H1 (cell line): Measurements from ENCODE around the gene SRSF7. TPM values are rescaled to one million over a fixed set of nuclear protein-coding genes. Genes with fewer than 3 reads are reported as not detected.

Experiments
- CTCF ChIA-PET: fragments of 300-600 bp; sonication (Branson Sonifier 250); formaldehyde crosslinking; loops from one replicate; lab custom pipeline; 2021; ENCODE audit not compliant: partially characterized antibody; lab: Charles Lee
- POLR2A ChIA-PET: fragments of 300-600 bp; sonication (Branson Sonifier 250); formaldehyde crosslinking; loops from one replicate; lab custom pipeline; 2021; ENCODE audit warnings: inconsistent platforms; ENCODE audit not compliant: partially characterized antibody; lab: Charles Lee
- DNase-seq, 2 experiments: peaks; one replicate each; pipeline versions ENCODE4 v3.0.0 to v3.0.0-alpha.2; 2010 to 2022; ENCODE audit warnings: low spot score in 2 of 2, low read depth in 1 of 2, mixed read lengths in 1 of 2
- FAIRE-seq: peaks from 2 replicates; lab custom pipeline; 2011; peaks lifted over from hg19 to GRCh38; lab: Jason Lieb, UNC
- H2AFZ ChIP-seq: 2 replicates; pipeline ENCODE4 v1.8.1; 2012; ENCODE audit warnings: low read length, inconsistent platforms
- H2AK5ac ChIP-seq: 2 replicates; pipeline ENCODE4 v1.6.1; 2013; ENCODE audit warnings: low read depth, low read length
- H2BK120ac ChIP-seq: replicated peaks from 2 replicates; pipeline ENCODE3; 2013; ENCODE audit warnings: low read depth, low read length, inconsistent platforms
- H2BK12ac ChIP-seq: 2 replicates; pipeline ENCODE4 v1.6.1; 2013; ENCODE audit warnings: low read depth, low read length
- H2BK15ac ChIP-seq: 2 replicates; pipeline ENCODE4 v1.6.1; 2013; ENCODE audit warnings: low read length
- H2BK20ac ChIP-seq: 2 replicates; pipeline ENCODE4 v1.6.1; 2013; ENCODE audit warnings: low read length
- H2BK5ac ChIP-seq: 2 replicates; pipeline ENCODE4 v1.6.1; 2013; ENCODE audit warnings: low read depth, low read length
- H3K14ac ChIP-seq: 2 replicates; pipeline ENCODE4 v1.6.1; 2013; ENCODE audit warnings: inconsistent platforms; ENCODE audit not compliant: insufficient read length
- H3K18ac ChIP-seq: 2 replicates; pipeline ENCODE4 v1.6.1; 2013; ENCODE audit warnings: low read length; ENCODE audit errors: extremely low read depth
- H3K23ac ChIP-seq: 2 replicates; pipeline ENCODE4 v1.6.1; 2013; ENCODE audit warnings: inconsistent platforms; ENCODE audit not compliant: insufficient read length
- H3K23me2 ChIP-seq: 2 replicates; pipeline ENCODE4 v1.6.1; 2013; ENCODE audit warnings: low read depth, low read length
- H3K27ac ChIP-seq: 2 replicates; pipeline ENCODE4 v1.6.1; 2011; ENCODE audit warnings: low read depth, low read length, inconsistent platforms
- H3K27me3 ChIP-seq, 4 experiments: replicated peaks in 1 of 4; 1 replicate in 1 of 4; 2 replicates in 3 of 4; pipeline versions ENCODE4 v1.6.1 to v1.8.1; 2011 to 2013; ENCODE audit warnings: low read length in 3 of 4, mild to moderate bottlenecking in 3 of 4, inconsistent platforms in 2 of 4, mixed read lengths in 2 of 4, moderate library complexity in 1 of 4; ENCODE audit not compliant: control insufficient read depth in 3 of 4, insufficient read depth in 3 of 4; ENCODE audit errors: extremely low read depth in 1 of 4
- H3K36me3 ChIP-seq, 4 experiments: 2 replicates each; pipeline versions ENCODE4 v1.6.1 to v1.8.1; 2011 to 2013; ENCODE audit warnings: mild to moderate bottlenecking in 4 of 4, low read length in 3 of 4, moderate library complexity in 2 of 4, control low read depth in 1 of 4, inconsistent platforms in 1 of 4; ENCODE audit not compliant: insufficient read depth in 4 of 4, control insufficient read depth in 2 of 4
- H3K4ac ChIP-seq: replicated peaks from 2 replicates; pipeline ENCODE3; 2013; ENCODE audit warnings: low read length, low read depth, mixed read lengths, inconsistent platforms; ENCODE audit not compliant: insufficient read length
- H3K4me1 ChIP-seq, 4 experiments: replicated peaks in 1 of 4; 1 replicate in 1 of 4; 2 replicates in 3 of 4; pipeline versions ENCODE4 v1.6.1 to v1.8.1; 2011 to 2013; ENCODE audit warnings: low read length in 3 of 4, inconsistent platforms in 2 of 4, mixed read lengths in 1 of 4; ENCODE audit not compliant: insufficient read depth in 4 of 4, control insufficient read depth in 3 of 4
- H3K4me2 ChIP-seq, 2 experiments: 2 replicates each; pipeline versions ENCODE4 v1.6.1 to v1.8.1; 2011 to 2013; ENCODE audit warnings: low read depth in 2 of 2, low read length in 2 of 2, control low read depth in 1 of 2, inconsistent platforms in 1 of 2, mild to moderate bottlenecking in 1 of 2; ENCODE audit not compliant: insufficient read depth in 1 of 2
- H3K4me3 ChIP-seq, 4 experiments: fragments of 200-600, 300-600 bp in 1 of 4; sonication (generic), shearing (Covaris generic), sonication (Bioruptor Twin) in 1 of 4; 2 replicates each; pipeline versions ENCODE4 v1.5.1 to v1.8.1; 2011 to 2016; ENCODE audit warnings: low read length in 4 of 4, low read depth in 3 of 4, control low read depth in 2 of 4, inconsistent platforms in 2 of 4, mild to moderate bottlenecking in 2 of 4, mixed read lengths in 1 of 4, moderate library complexity in 1 of 4; ENCODE audit not compliant: insufficient read depth in 2 of 4; ENCODE audit errors: extremely low read depth in 1 of 4
- H3K56ac ChIP-seq: replicated peaks from 2 replicates; pipeline ENCODE3; 2013; ENCODE audit warnings: low read depth, mild to moderate bottlenecking, mixed read lengths, low read length, inconsistent platforms; ENCODE audit not compliant: insufficient read length
- H3K79me1 ChIP-seq: 2 replicates; pipeline ENCODE4 v1.6.1; 2013; ENCODE audit warnings: low read depth, low read length, control low read depth
- H3K79me2 ChIP-seq, 2 experiments: 2 replicates each; pipeline versions ENCODE4 v1.6.1 to v1.8.1; 2012 to 2013; ENCODE audit warnings: low read length in 2 of 2, mild to moderate bottlenecking in 2 of 2, inconsistent platforms in 1 of 2; ENCODE audit not compliant: insufficient read depth in 2 of 2, control insufficient read depth in 1 of 2
- H3K9ac ChIP-seq, 4 experiments: replicated peaks in 1 of 4; 1 replicate in 1 of 4; 2 replicates in 3 of 4; pipeline versions ENCODE4 v1.6.1 to v1.8.1; 2011 to 2013; ENCODE audit warnings: low read depth in 3 of 4, low read length in 3 of 4, control low read depth in 2 of 4, mild to moderate bottlenecking in 2 of 4, moderate library complexity in 2 of 4, inconsistent platforms in 1 of 4; ENCODE audit errors: extremely low read depth in 1 of 4
- H3K9me3 ChIP-seq, 2 experiments: 2 replicates each; pipeline versions ENCODE4 v1.6.1 to v1.8.1; 2012 to 2013; ENCODE audit warnings: mild to moderate bottlenecking in 2 of 2, moderate library complexity in 2 of 2, control low read depth in 1 of 2, inconsistent platforms in 1 of 2, low read depth in 1 of 2, low read length in 1 of 2, mixed read lengths in 1 of 2; ENCODE audit not compliant: insufficient read depth in 2 of 2
- H4K20me1 ChIP-seq, 2 experiments: replicated peaks in 1 of 2; 2 replicates each; pipeline versions ENCODE3 to v1.8.1; 2011 to 2013; ENCODE audit warnings: inconsistent platforms in 2 of 2, low read length in 2 of 2, mild to moderate bottlenecking in 1 of 2; ENCODE audit not compliant: insufficient read depth in 2 of 2, control insufficient read depth in 1 of 2
- H4K5ac ChIP-seq: 2 replicates; pipeline ENCODE4 v1.6.1; 2013; ENCODE audit warnings: low read length, low read depth, mixed read lengths, inconsistent platforms; ENCODE audit not compliant: insufficient read length
- H4K8ac ChIP-seq: 2 replicates; pipeline ENCODE4 v1.8.0; 2013; ENCODE audit warnings: mild to moderate bottlenecking, moderate library complexity, low read length, inconsistent platforms; ENCODE audit not compliant: insufficient read depth; ENCODE audit errors: extremely low read depth
- H4K91ac ChIP-seq: replicated peaks from 2 replicates; pipeline ENCODE3; 2013; ENCODE audit warnings: low read length, mixed read lengths, inconsistent platforms; ENCODE audit not compliant: insufficient read length
- CHD1 ChIP-seq: IDR thresholded peaks from 2 replicates; pipeline ENCODE4 v1.6.1; 2012; ENCODE audit warnings: low read depth, low read length, improper control_type of control experiment
- CHD2 ChIP-seq: IDR thresholded peaks from 2 replicates; pipeline ENCODE4 v1.6.1; 2012; ENCODE audit warnings: low read length, improper control_type of control experiment
- E2F6 ChIP-seq: IDR thresholded peaks from 2 replicates; pipeline ENCODE4 v1.6.1; 2012; ENCODE audit warnings: inconsistent platforms
- GABPA ChIP-seq: IDR thresholded peaks from 2 replicates; pipeline ENCODE4 v1.6.1; 2011; ENCODE audit warnings: mild to moderate bottlenecking, low read length, moderate library complexity, borderline replicate concordance; ENCODE audit not compliant: insufficient read depth
- JUND ChIP-seq: IDR thresholded peaks from 2 replicates; pipeline ENCODE4 v1.6.1; 2011; ENCODE audit warnings: mild to moderate bottlenecking, improper control_type of control experiment, low read length
- POLR2AphosphoS5 ChIP-seq: IDR thresholded peaks from 2 replicates; pipeline ENCODE4 v1.6.1; 2011; ENCODE audit warnings: low read depth, low read length
- RFX5 ChIP-seq: IDR thresholded peaks from 2 replicates; pipeline ENCODE4 v1.6.1; 2011; ENCODE audit warnings: low read depth, low read length, improper control_type of control experiment, borderline replicate concordance
- RNF2 ChIP-seq: fragments of 200-900, 300-1000 bp; sonication (generic); IDR thresholded peaks from 2 replicates; pipeline ENCODE4 v1.7.1; 2016; ENCODE audit warnings: borderline replicate concordance, low read depth, mild to moderate bottlenecking, antibody characterized with exemption, low read length; ENCODE audit not compliant: poor library complexity, severe bottlenecking; ENCODE audit errors: missing control alignments
- SP4 ChIP-seq: IDR thresholded peaks from 2 replicates; pipeline ENCODE4 v1.6.1; 2012; ENCODE audit warnings: low read length, inconsistent platforms
- WGBS, 2 experiments: shearing (Covaris generic) in 1 of 2; methylation state at CpG; one replicate each; pipeline versions ENCODE4 v1.1.6 to v1.1.7; 2013 to 2015; ENCODE audit warnings: low lambda C conversion rate in 2 of 2, mixed read lengths in 2 of 2, inconsistent platforms in 1 of 2, low coverage in 1 of 2, missing lambda C conversion rate in 1 of 2; ENCODE audit not compliant: insufficient replicate concordance in 2 of 2, insufficient coverage in 1 of 2, insufficient read length in 1 of 2; ENCODE audit errors: extremely low coverage in 1 of 2, missing lambda C conversion rate in 1 of 2; 5-methylcytosine and 5-hydroxymethylcytosine counted together
- polyA plus RNA-seq, 7 experiments: library from polyadenylated mRNA; depleted of rRNA in 3 of 7; stranded (reverse) in 5 of 7; unstranded in 2 of 7; fragments of >200 nt in 5 of 7; fragments of 200-250 nt in 2 of 7; gene quantifications; 1 replicate in 5 of 7; 2 replicates in 1 of 7; 4 replicates in 1 of 7; pipeline versions ENCODE4 v1.2.1 to v1.2.3, GENCODE V29; 2011 to 2013; ENCODE audit warnings: missing spikeins in 2 of 7, mixed read lengths in 2 of 7
- total RNA-seq: library from RNA; stranded (reverse); fragmentation: NEBNext Ultra II Directional; extraction: Animal tissue kit (Norgen Biotek cat#: 25700); gene quantifications from 2 replicates; pipeline ENCODE4 v1.2.1, GENCODE V29; 2021
- TF ChIP-seq, protein P1 (sequence below): IDR thresholded peaks from 2 replicates; pipeline ENCODE4 v1.6.1; 2011; ENCODE audit warnings: low read depth, mild to moderate bottlenecking, low read length; ENCODE audit not compliant: insufficient read depth

The SRSF7 gene
- total and polyA plus RNA-seq, 2 of the 8 experiments (the other 6 are each of a cell fraction or from before 2014, with no cell fraction given) = 370 to 415 TPM

- no peak overlapping the region for H3K14ac ChIP-seq
- DNase-seq (no peak), FAIRE-seq (no peak)
- H4K20me1 ChIP-seq = no peaks in the 10 kb centered on the region
- H2AK5ac ChIP-seq = no peak overlapping the region
- no peak overlapping the region for H3K56ac ChIP-seq
- H3K79me2 ChIP-seq = no peaks in the 10 kb centered on the region
- H3K27me3 ChIP-seq = no peaks in the 10 kb centered on the region
- H3K36me3 ChIP-seq = no peaks in the 10 kb centered on the region; a peak in 1 of 8 replicates
- H3K4me3 ChIP-seq = no peak overlapping the region
- no peak overlapping the region for H2AFZ ChIP-seq
- 89% methylated on average over 6 of the region's 6 CpGs; no CpG with 5 or more reads in 1 of the 2 experiments for WGBS, 2 experiments
- H3K4ac ChIP-seq = no peak overlapping the region
- no peak overlapping the region for H2BK5ac ChIP-seq
- H3K27ac ChIP-seq = no peak overlapping the region
- H3K4me1 ChIP-seq = no peaks in the 10 kb centered on the region
- H3K18ac ChIP-seq = no peak overlapping the region
- H2BK12ac ChIP-seq = no peak overlapping the region
- POLR2A ChIA-PET = interaction anchor here (1.0 to 2.0 kb wide), 3 partner anchors 30 to 114 kb away, joined by 3 to 8 read pairs (median 5); partner anchors contain the start of genes HNRNPLL and SRSF7
- CTCF ChIA-PET = interaction anchor here (0.7 to 3.2 kb wide), 5 partner anchors 10 to 208 kb away, joined by 3 to 8 read pairs (median 4); no protein-coding TSS in a partner anchor
- H4K91ac ChIP-seq = no peak overlapping the region
- no peak for TF ChIP-seq CHD1
- no peak for TF ChIP-seq POLR2AphosphoS5
- TF ChIP-seq E2F6 = no peak
- no peak for TF ChIP-seq SP4
- no peak for TF ChIP-seq GABPA
- TF ChIP-seq JUND = no peak
- TF ChIP-seq, protein P1, sequence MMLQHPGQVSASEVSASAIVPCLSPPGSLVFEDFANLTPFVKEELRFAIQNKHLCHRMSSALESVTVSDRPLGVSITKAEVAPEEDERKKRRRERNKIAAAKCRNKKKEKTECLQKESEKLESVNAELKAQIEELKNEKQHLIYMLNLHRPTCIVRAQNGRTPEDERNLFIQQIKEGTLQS = no peak
- no peak for TF ChIP-seq RFX5
- TF ChIP-seq RNF2 = no peak
- no peak for TF ChIP-seq CHD2
- TF ChIP-seq, all 59 proteins: peak for 0
- Histone ChIP-seq H3K9ac (no peak overlapping the region), H3K23me2 (peaks cover 3% of the 10 kb centered on the region; the same call in 1 of the 2 replicates), H3K4me2 (no peak overlapping the region), H3K9me3 (0 out of 4 replicates have a peak, but pooled peaks cover 0 to 3% of the 10 kb centered on the region in 2 experiments), H2BK20ac (no peak overlapping the region), H3K79me1 (no peaks in the 10 kb centered on the region), H2BK15ac (no peak overlapping the region), H3K23ac (no peak overlapping the region), H2BK120ac (no peak overlapping the region), H4K5ac (no peak overlapping the region), H4K8ac (no peak overlapping the region)
Measured at GRCh38 chr2:38716185-38716584, 35.0 kb downstream of the SRSF7 start.
